ENCODE data around the gene RANGRF. TPM values are rescaled to one million over a fixed set of nuclear protein-coding genes. Genes with fewer than 3 reads are reported as not detected.

RANGRF gene
- total and polyA plus RNA-seq, 9 of the 15 experiments (the other 6 are each of a cell fraction or from before 2014, with no cell fraction given) = 7.6 to 60.0 (median 16.0) TPM

GRCh38 chr17:8315764-8316217 lies 27.3 kb downstream of the RANGRF start:
- no peak for FAIRE-seq

More at GRCh38 chr17:8315764-8316217, 27.3 kb downstream of the RANGRF start:
- no peaks in the 10 kb centered on the region for H3K79me2 ChIP-seq (ENCODE audit: control insufficient read depth, insufficient read depth, low read length)
- in situ Hi-C loops (cut with MboI) = no loop called here
- peaks cover 0 to 43% of the 10 kb centered on the region in 2 experiments; a peak in 2 of 5 replicates for H3K4me1 ChIP-seq (replicated peaks in 1 of 2; ENCODE audit: control insufficient read depth in 2 of 2, insufficient read depth in 2 of 2, low read length in 2 of 2)
- ChIA-PET CTCF (ENCODE audit: low intra/inter-chr PET ratio) (no interaction called here), POLR2A (interaction anchor here (1.4 kb wide), 1 partner anchor 10 kb away, joined by 4 read pairs; no protein-coding TSS in a partner anchor)
- TF ChIP-seq NR1H2 (CRISPR knock-in tag; IDR thresholded peaks at IDR 0.05) (no peak), TCF15 (CRISPR knock-in tag; IDR thresholded peaks at IDR 0.05) (no peak)
- no peak overlapping the region for H2AFZ ChIP-seq (ENCODE audit: low read depth, low read length)
- BruUV-seq (replicated peaks) = no TSS peak
- intact Hi-C loops (cut with micrococcal nuclease) = loop anchor here (5.0 kb wide), 1 partner anchor 62 kb away; the partner anchor contains the start of gene KRABD2
- DNase-seq (ENCODE audit: extremely low read depth in 1 of 4, low spot score in 3 of 4) (no peak), ATAC-seq (peak; percentile 25; the same call in 1 of the 3 replicates)
- no peak overlapping the region for H3K4me3 ChIP-seq
- H4K20me1 ChIP-seq (replicated peaks; ENCODE audit: control insufficient read depth, insufficient read depth, low read length) = no peaks in the 10 kb centered on the region; the same call in 1 of the 2 replicates
- H3K4me2 ChIP-seq (ENCODE audit: insufficient read depth, low read length) = no peak overlapping the region
- peak overlapping the region in 1 of 2 experiments; percentile 70; a peak in 2 of 4 replicates for H3K9ac ChIP-seq (ENCODE audit: insufficient read depth in 1 of 2, low read depth in 2 of 2, low read length in 2 of 2)
- 17% methylated on average over 14 of the region's 26 CpGs for WGBS (ENCODE audit: insufficient coverage, low coverage, missing lambda C conversion rate)
- peaks cover 16 to 48% of the 10 kb centered on the region in 2 experiments; a peak in 4 of 5 replicates for H3K27me3 ChIP-seq (ENCODE audit: control insufficient read depth in 2 of 2, insufficient read depth in 2 of 2, low read length in 2 of 2)
- no peaks in the 10 kb centered on the region for H3K9me1 ChIP-seq (ENCODE audit: control insufficient read depth, insufficient read depth, low read length)
- H3K9me3 ChIP-seq (replicated peaks; ENCODE audit: control insufficient read depth, insufficient read depth, low read depth, low read length) = no peaks in the 10 kb centered on the region
- H3K36me3 ChIP-seq (ENCODE audit: control insufficient read depth, insufficient read depth, low read length) = no peaks in the 10 kb centered on the region
- no peak overlapping the region for H3K27ac ChIP-seq (ENCODE audit: extremely low read depth, low read depth, low read length)

Measured in K562 (cell line).